H1 (cell line): ENCODE measurements around the gene MAPKAPK5. TPM values are rescaled to one million over a fixed set of nuclear protein-coding genes. Genes with fewer than 3 reads are reported as not detected.

Source experiments
- CTCF ChIA-PET: fragments of 300-600 bp; sonication (Branson Sonifier 250); formaldehyde crosslinking; loops from one replicate; lab custom pipeline; 2021; ENCODE audit not compliant: partially characterized antibody; lab: Charles Lee
- POLR2A ChIA-PET: fragments of 300-600 bp; sonication (Branson Sonifier 250); formaldehyde crosslinking; loops from one replicate; lab custom pipeline; 2021; ENCODE audit warnings: inconsistent platforms; ENCODE audit not compliant: partially characterized antibody; lab: Charles Lee
- DNase-seq, 2 experiments: peaks; one replicate each; pipeline versions ENCODE4 v3.0.0 to v3.0.0-alpha.2; 2010 to 2022; ENCODE audit warnings: low spot score in 2 of 2, low read depth in 1 of 2, mixed read lengths in 1 of 2
- FAIRE-seq: peaks from 2 replicates; lab custom pipeline; 2011; peaks lifted over from hg19 to GRCh38; lab: Jason Lieb, UNC
- H2AFZ ChIP-seq: 2 replicates; pipeline ENCODE4 v1.8.1; 2012; ENCODE audit warnings: low read length, inconsistent platforms
- H2AK5ac ChIP-seq: 2 replicates; pipeline ENCODE4 v1.6.1; 2013; ENCODE audit warnings: low read depth, low read length
- H2BK120ac ChIP-seq: replicated peaks from 2 replicates; pipeline ENCODE3; 2013; ENCODE audit warnings: low read depth, low read length, inconsistent platforms
- H2BK12ac ChIP-seq: 2 replicates; pipeline ENCODE4 v1.6.1; 2013; ENCODE audit warnings: low read depth, low read length
- H2BK15ac ChIP-seq: 2 replicates; pipeline ENCODE4 v1.6.1; 2013; ENCODE audit warnings: low read length
- H2BK20ac ChIP-seq: 2 replicates; pipeline ENCODE4 v1.6.1; 2013; ENCODE audit warnings: low read length
- H2BK5ac ChIP-seq: 2 replicates; pipeline ENCODE4 v1.6.1; 2013; ENCODE audit warnings: low read depth, low read length
- H3K14ac ChIP-seq: 2 replicates; pipeline ENCODE4 v1.6.1; 2013; ENCODE audit warnings: inconsistent platforms; ENCODE audit not compliant: insufficient read length
- H3K18ac ChIP-seq: 2 replicates; pipeline ENCODE4 v1.6.1; 2013; ENCODE audit warnings: low read length; ENCODE audit errors: extremely low read depth
- H3K23ac ChIP-seq: 2 replicates; pipeline ENCODE4 v1.6.1; 2013; ENCODE audit warnings: inconsistent platforms; ENCODE audit not compliant: insufficient read length
- H3K23me2 ChIP-seq: 2 replicates; pipeline ENCODE4 v1.6.1; 2013; ENCODE audit warnings: low read depth, low read length
- H3K27ac ChIP-seq: 2 replicates; pipeline ENCODE4 v1.6.1; 2011; ENCODE audit warnings: low read depth, low read length, inconsistent platforms
- H3K27me3 ChIP-seq, 4 experiments: replicated peaks in 1 of 4; 1 replicate in 1 of 4; 2 replicates in 3 of 4; pipeline versions ENCODE4 v1.6.1 to v1.8.1; 2011 to 2013; ENCODE audit warnings: low read length in 3 of 4, mild to moderate bottlenecking in 3 of 4, inconsistent platforms in 2 of 4, mixed read lengths in 2 of 4, moderate library complexity in 1 of 4; ENCODE audit not compliant: control insufficient read depth in 3 of 4, insufficient read depth in 3 of 4; ENCODE audit errors: extremely low read depth in 1 of 4
- H3K36me3 ChIP-seq, 4 experiments: 2 replicates each; pipeline versions ENCODE4 v1.6.1 to v1.8.1; 2011 to 2013; ENCODE audit warnings: mild to moderate bottlenecking in 4 of 4, low read length in 3 of 4, moderate library complexity in 2 of 4, control low read depth in 1 of 4, inconsistent platforms in 1 of 4; ENCODE audit not compliant: insufficient read depth in 4 of 4, control insufficient read depth in 2 of 4
- H3K4ac ChIP-seq: replicated peaks from 2 replicates; pipeline ENCODE3; 2013; ENCODE audit warnings: low read length, low read depth, mixed read lengths, inconsistent platforms; ENCODE audit not compliant: insufficient read length
- H3K4me1 ChIP-seq, 4 experiments: replicated peaks in 1 of 4; 1 replicate in 1 of 4; 2 replicates in 3 of 4; pipeline versions ENCODE4 v1.6.1 to v1.8.1; 2011 to 2013; ENCODE audit warnings: low read length in 3 of 4, inconsistent platforms in 2 of 4, mixed read lengths in 1 of 4; ENCODE audit not compliant: insufficient read depth in 4 of 4, control insufficient read depth in 3 of 4
- H3K4me2 ChIP-seq, 2 experiments: 2 replicates each; pipeline versions ENCODE4 v1.6.1 to v1.8.1; 2011 to 2013; ENCODE audit warnings: low read depth in 2 of 2, low read length in 2 of 2, control low read depth in 1 of 2, inconsistent platforms in 1 of 2, mild to moderate bottlenecking in 1 of 2; ENCODE audit not compliant: insufficient read depth in 1 of 2
- H3K4me3 ChIP-seq, 4 experiments: fragments of 200-600, 300-600 bp in 1 of 4; sonication (generic), shearing (Covaris generic), sonication (Bioruptor Twin) in 1 of 4; 2 replicates each; pipeline versions ENCODE4 v1.5.1 to v1.8.1; 2011 to 2016; ENCODE audit warnings: low read length in 4 of 4, low read depth in 3 of 4, control low read depth in 2 of 4, inconsistent platforms in 2 of 4, mild to moderate bottlenecking in 2 of 4, mixed read lengths in 1 of 4, moderate library complexity in 1 of 4; ENCODE audit not compliant: insufficient read depth in 2 of 4; ENCODE audit errors: extremely low read depth in 1 of 4
- H3K56ac ChIP-seq: replicated peaks from 2 replicates; pipeline ENCODE3; 2013; ENCODE audit warnings: low read depth, mild to moderate bottlenecking, mixed read lengths, low read length, inconsistent platforms; ENCODE audit not compliant: insufficient read length
- H3K79me1 ChIP-seq: 2 replicates; pipeline ENCODE4 v1.6.1; 2013; ENCODE audit warnings: low read depth, low read length, control low read depth
- H3K79me2 ChIP-seq, 2 experiments: 2 replicates each; pipeline versions ENCODE4 v1.6.1 to v1.8.1; 2012 to 2013; ENCODE audit warnings: low read length in 2 of 2, mild to moderate bottlenecking in 2 of 2, inconsistent platforms in 1 of 2; ENCODE audit not compliant: insufficient read depth in 2 of 2, control insufficient read depth in 1 of 2
- H3K9ac ChIP-seq, 4 experiments: replicated peaks in 1 of 4; 1 replicate in 1 of 4; 2 replicates in 3 of 4; pipeline versions ENCODE4 v1.6.1 to v1.8.1; 2011 to 2013; ENCODE audit warnings: low read depth in 3 of 4, low read length in 3 of 4, control low read depth in 2 of 4, mild to moderate bottlenecking in 2 of 4, moderate library complexity in 2 of 4, inconsistent platforms in 1 of 4; ENCODE audit errors: extremely low read depth in 1 of 4
- H3K9me3 ChIP-seq, 2 experiments: 2 replicates each; pipeline versions ENCODE4 v1.6.1 to v1.8.1; 2012 to 2013; ENCODE audit warnings: mild to moderate bottlenecking in 2 of 2, moderate library complexity in 2 of 2, control low read depth in 1 of 2, inconsistent platforms in 1 of 2, low read depth in 1 of 2, low read length in 1 of 2, mixed read lengths in 1 of 2; ENCODE audit not compliant: insufficient read depth in 2 of 2
- H4K20me1 ChIP-seq, 2 experiments: replicated peaks in 1 of 2; 2 replicates each; pipeline versions ENCODE3 to v1.8.1; 2011 to 2013; ENCODE audit warnings: inconsistent platforms in 2 of 2, low read length in 2 of 2, mild to moderate bottlenecking in 1 of 2; ENCODE audit not compliant: insufficient read depth in 2 of 2, control insufficient read depth in 1 of 2
- H4K5ac ChIP-seq: 2 replicates; pipeline ENCODE4 v1.6.1; 2013; ENCODE audit warnings: low read length, low read depth, mixed read lengths, inconsistent platforms; ENCODE audit not compliant: insufficient read length
- H4K8ac ChIP-seq: 2 replicates; pipeline ENCODE4 v1.8.0; 2013; ENCODE audit warnings: mild to moderate bottlenecking, moderate library complexity, low read length, inconsistent platforms; ENCODE audit not compliant: insufficient read depth; ENCODE audit errors: extremely low read depth
- H4K91ac ChIP-seq: replicated peaks from 2 replicates; pipeline ENCODE3; 2013; ENCODE audit warnings: low read length, mixed read lengths, inconsistent platforms; ENCODE audit not compliant: insufficient read length
- ATF3 ChIP-seq: IDR thresholded peaks from 2 replicates; pipeline ENCODE4 v1.6.1; 2011; ENCODE audit warnings: low read depth, mild to moderate bottlenecking, low read length; ENCODE audit not compliant: insufficient read depth
- CBX8 ChIP-seq: fragments of 300-800, 300-1000 bp; sonication (generic); IDR thresholded peaks from 2 replicates; pipeline ENCODE4 v1.7.1; 2016; ENCODE audit warnings: low read depth, low read length, borderline replicate concordance
- TAF7 ChIP-seq: optimal IDR thresholded peaks from 2 replicates; pipeline ENCODE3; 2011; ENCODE audit warnings: low read depth, mild to moderate bottlenecking, inconsistent platforms, low read length, moderate library complexity, borderline replicate concordance
- WGBS, 2 experiments: shearing (Covaris generic) in 1 of 2; methylation state at CpG; one replicate each; pipeline versions ENCODE4 v1.1.6 to v1.1.7; 2013 to 2015; ENCODE audit warnings: low lambda C conversion rate in 2 of 2, mixed read lengths in 2 of 2, inconsistent platforms in 1 of 2, low coverage in 1 of 2, missing lambda C conversion rate in 1 of 2; ENCODE audit not compliant: insufficient replicate concordance in 2 of 2, insufficient coverage in 1 of 2, insufficient read length in 1 of 2; ENCODE audit errors: extremely low coverage in 1 of 2, missing lambda C conversion rate in 1 of 2; 5-methylcytosine and 5-hydroxymethylcytosine counted together
- polyA plus RNA-seq, 7 experiments: library from polyadenylated mRNA; depleted of rRNA in 3 of 7; stranded (reverse) in 5 of 7; unstranded in 2 of 7; fragments of >200 nt in 5 of 7; fragments of 200-250 nt in 2 of 7; gene quantifications; 1 replicate in 5 of 7; 2 replicates in 1 of 7; 4 replicates in 1 of 7; pipeline versions ENCODE4 v1.2.1 to v1.2.3, GENCODE V29; 2011 to 2013; ENCODE audit warnings: missing spikeins in 2 of 7, mixed read lengths in 2 of 7
- total RNA-seq: library from RNA; stranded (reverse); fragmentation: NEBNext Ultra II Directional; extraction: Animal tissue kit (Norgen Biotek cat#: 25700); gene quantifications from 2 replicates; pipeline ENCODE4 v1.2.1, GENCODE V29; 2021

The MAPKAPK5 gene
- total and polyA plus RNA-seq, 2 of the 8 experiments (the other 6 are each of a cell fraction or from before 2014, with no cell fraction given): 40.0 to 91.5 TPM

- Histone ChIP-seq H2AK5ac (no peak overlapping the region), H3K23ac (no peak overlapping the region), H3K4me1 (peaks cover 0 to 3% (median 0%) of the 10 kb centered on the region in 4 experiments; a peak in 1 of 7 replicates), H3K4me2 (no peak overlapping the region), H3K18ac (no peak overlapping the region), H3K4ac (no peak overlapping the region), H3K79me2 (no peaks in the 10 kb centered on the region), H2BK120ac (no peak overlapping the region), H3K79me1 (no peaks in the 10 kb centered on the region), H2BK12ac (no peak overlapping the region), H4K20me1 (no peaks in the 10 kb centered on the region), H4K5ac (no peak overlapping the region), H3K27ac (no peak overlapping the region), H3K9me3 (peaks cover 0 to 4% of the 10 kb centered on the region in 2 experiments; a peak in 1 of 4 replicates), H3K9ac (no peak overlapping the region), H2BK15ac (no peak overlapping the region), H3K4me3 (no peak overlapping the region), H2AFZ (0 out of 2 replicates have a peak overlapping the region, but pooled peaks have one; percentile 21), H3K56ac (no peak overlapping the region), H2BK5ac (no peak overlapping the region), H2BK20ac (no peak overlapping the region), H3K27me3 (no peaks in the 10 kb centered on the region), H3K23me2 (no peaks in the 10 kb centered on the region), H3K36me3 (no peaks in the 10 kb centered on the region), H3K14ac (no peak overlapping the region), H4K8ac (no peak overlapping the region), H4K91ac (no peak overlapping the region)
- FAIRE-seq (no peak), DNase-seq (no peak)
- CTCF ChIA-PET: interaction anchor here (0.6 to 2.9 kb wide), 9 partner anchors 10 to 226 kb away, joined by 3 to 13 read pairs (median 4); no protein-coding TSS in a partner anchor
- 97% methylated on average over 5 of the region's 5 CpGs; no CpG with 5 or more reads in 1 of the 2 experiments for WGBS, 2 experiments
- POLR2A ChIA-PET: interaction anchor here (0.6 to 4.7 kb wide), 7 partner anchors 10 to 357 kb away, joined by 3 to 26 read pairs (median 3); partner anchors contain the start of genes ERP29, MAPKAPK5 and TMEM116
- TF ChIP-seq ATF3 (no peak), CBX8 (no peak), TAF7 (no peak)
Measured at GRCh38 chr12:111825509-111825908, 16.5 kb upstream of the MAPKAPK5 start.
